Measurements from ENCODE around the gene ENO1. TPM values are rescaled to one million over a fixed set of nuclear protein-coding genes. Genes with fewer than 3 reads are reported as not detected.

Gene ENO1
- total and polyA plus RNA-seq, 9 of the 15 experiments (the other 6 are each of a cell fraction or from before 2014, with no cell fraction given), result 2,249 to 7,472 (median 2,868) TPM

DNA sequence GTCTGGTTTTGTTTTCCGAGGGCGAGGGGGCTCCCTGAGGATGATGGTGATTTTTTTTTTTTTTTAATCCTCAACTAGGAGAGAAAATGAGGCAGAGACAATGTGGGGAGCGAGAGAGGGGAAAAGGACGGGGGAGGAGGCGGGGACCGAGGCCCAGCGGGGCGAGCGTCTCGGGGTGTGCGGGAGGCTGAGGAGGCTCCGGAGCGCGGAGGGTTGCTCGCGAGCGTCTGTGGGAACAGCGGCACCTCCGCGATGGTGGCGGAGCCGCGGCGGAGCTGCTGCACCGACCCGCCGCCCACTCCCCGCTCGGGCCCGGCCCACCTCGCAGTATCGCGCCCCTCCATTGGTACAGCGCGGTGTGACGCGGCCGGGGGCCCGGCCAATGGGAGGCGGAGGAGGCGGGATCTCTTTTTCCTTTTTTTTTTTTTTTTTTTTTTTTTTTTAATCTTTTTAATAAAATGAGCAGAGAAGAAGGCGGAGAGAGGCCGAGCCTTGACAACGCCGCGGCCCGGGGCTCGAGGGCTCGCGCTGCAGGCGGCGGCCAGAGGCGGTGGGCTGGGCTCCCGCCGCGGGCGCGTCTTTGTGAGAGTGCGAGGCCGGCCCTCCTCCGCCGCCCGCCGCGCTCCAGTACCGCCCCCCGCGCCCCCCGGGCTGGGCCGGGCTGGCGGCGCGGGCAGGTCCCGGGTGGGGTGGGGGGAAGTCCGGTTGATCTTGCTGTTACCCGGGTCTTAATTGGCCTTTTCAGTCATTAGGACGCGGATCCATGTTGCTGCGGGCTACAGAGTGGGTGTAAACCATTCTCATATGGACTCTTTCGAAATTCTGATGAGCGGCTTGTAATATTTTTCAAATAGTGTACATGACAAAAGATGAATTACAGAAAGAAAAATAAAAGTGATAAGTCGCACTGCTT lies 60.8 kb downstream of the ENO1 start, which contains the start of gene RERE (continued):
- TF ChIP-seq GATA2 (CRISPR knock-in tag; IDR thresholded peaks at IDR 0.05), result no peak
- no peak for TF ChIP-seq NCOA2 (IDR thresholded peaks at IDR 0.05; ENCODE audit: partially characterized antibody in 2 of 2)
- TF ChIP-seq E2F1 (CRISPR knock-in tag; IDR thresholded peaks at IDR 0.05), result no peak
- peak; percentile 100 for TF ChIP-seq ZNF384 (IDR thresholded peaks at IDR 0.05; ENCODE audit: low read depth, low read length)
- peak; percentile 89 for TF ChIP-seq HMGN3 (IDR thresholded peaks at IDR 0.05; ENCODE audit: borderline replicate concordance, extremely low read depth, insufficient read length, low read depth, low read length)
- TF ChIP-seq TAF7 (tag; IDR thresholded peaks at IDR 0.05), result peak; percentile 91
- no peak for TF ChIP-seq PHTF2 (CRISPR knock-in tag; IDR thresholded peaks at IDR 0.05)
- TF ChIP-seq LCOR (CRISPR knock-in tag; IDR thresholded peaks at IDR 0.05), result 0 out of 2 replicates have a peak, but pooled peaks have one; percentile 34
- TF ChIP-seq, protein P1, sequence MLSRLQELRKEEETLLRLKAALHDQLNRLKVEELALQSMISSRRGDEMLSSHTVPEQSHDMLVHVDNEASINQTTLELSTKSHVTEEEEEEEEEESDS (CRISPR knock-in tag; IDR thresholded peaks at IDR 0.05), result no peak
- no peak for TF ChIP-seq RNF219 (CRISPR knock-in tag; IDR thresholded peaks at IDR 0.05)
- TF ChIP-seq NFIC (IDR thresholded peaks at IDR 0.05), result no peak; the same call in 1 of the 2 replicates
- TF ChIP-seq PTTG1 (tag; IDR thresholded peaks at IDR 0.05; ENCODE audit: low read depth), result no peak
- no peak for TF ChIP-seq ZNF197 (CRISPR knock-in tag; IDR thresholded peaks at IDR 0.05; ENCODE audit: low read depth)
- TF ChIP-seq HOXB6 (CRISPR knock-in tag; IDR thresholded peaks at IDR 0.05; ENCODE audit: borderline replicate concordance), result no peak
- TF ChIP-seq MCM5 (IDR thresholded peaks at IDR 0.05; ENCODE audit: low read depth), result no peak
- TF ChIP-seq, protein P2, sequence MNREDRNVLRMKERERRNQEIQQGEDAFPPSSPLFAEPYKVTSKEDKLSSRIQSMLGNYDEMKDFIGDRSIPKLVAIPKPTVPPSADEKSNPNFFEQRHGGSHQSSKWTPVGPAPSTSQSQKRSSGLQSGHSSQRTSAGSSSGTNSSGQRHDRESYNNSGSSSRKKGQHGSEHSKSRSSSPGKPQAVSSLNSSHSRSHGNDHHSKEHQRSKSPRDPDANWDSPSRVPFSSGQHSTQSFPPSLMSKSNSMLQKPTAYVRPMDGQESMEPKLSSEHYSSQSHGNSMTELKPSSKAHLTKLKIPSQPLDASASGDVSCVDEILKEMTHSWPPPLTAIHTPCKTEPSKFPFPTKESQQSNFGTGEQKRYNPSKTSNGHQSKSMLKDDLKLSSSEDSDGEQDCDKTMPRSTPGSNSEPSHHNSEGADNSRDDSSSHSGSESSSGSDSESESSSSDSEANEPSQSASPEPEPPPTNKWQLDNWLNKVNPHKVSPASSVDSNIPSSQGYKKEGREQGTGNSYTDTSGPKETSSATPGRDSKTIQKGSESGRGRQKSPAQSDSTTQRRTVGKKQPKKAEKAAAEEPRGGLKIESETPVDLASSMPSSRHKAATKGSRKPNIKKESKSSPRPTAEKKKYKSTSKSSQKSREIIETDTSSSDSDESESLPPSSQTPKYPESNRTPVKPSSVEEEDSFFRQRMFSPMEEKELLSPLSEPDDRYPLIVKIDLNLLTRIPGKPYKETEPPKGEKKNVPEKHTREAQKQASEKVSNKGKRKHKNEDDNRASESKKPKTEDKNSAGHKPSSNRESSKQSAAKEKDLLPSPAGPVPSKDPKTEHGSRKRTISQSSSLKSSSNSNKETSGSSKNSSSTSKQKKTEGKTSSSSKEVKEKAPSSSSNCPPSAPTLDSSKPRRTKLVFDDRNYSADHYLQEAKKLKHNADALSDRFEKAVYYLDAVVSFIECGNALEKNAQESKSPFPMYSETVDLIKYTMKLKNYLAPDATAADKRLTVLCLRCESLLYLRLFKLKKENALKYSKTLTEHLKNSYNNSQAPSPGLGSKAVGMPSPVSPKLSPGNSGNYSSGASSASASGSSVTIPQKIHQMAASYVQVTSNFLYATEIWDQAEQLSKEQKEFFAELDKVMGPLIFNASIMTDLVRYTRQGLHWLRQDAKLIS (CRISPR knock-in tag; IDR thresholded peaks at IDR 0.05), result peak; percentile 54; the same call in 1 of the 2 replicates
- TF ChIP-seq ZNF277 (CRISPR knock-in tag; IDR thresholded peaks at IDR 0.05; ENCODE audit: borderline replicate concordance), result no peak
- peak; percentile 26 for TF ChIP-seq SAP30 (IDR thresholded peaks at IDR 0.05; ENCODE audit: borderline replicate concordance, insufficient read depth, low read depth, low read length, poor library complexity, severe bottlenecking)
